Stimulated activated CD8-positive, alpha-beta memory T cell treated with anti-CD3 and anti-CD28 coated beads, Interleukin-12 subunit alpha, Interleukin-12 subunit beta, amount 100 ng/mL, for 24 hours (primary cell): ENCODE data around the gene SKA2.
A peak's percentile ranks its signal among the peaks of the same experiment; 100 is the strongest.
"Not testable (repeated sequence)": the region's sequence is repeated elsewhere in the genome, so short reads cannot be mapped to it uniquely, and the experiment has no call there.

Experiments
- DNase-seq: peaks from one replicate; pipeline ENCODE4 v3.0.0-alpha.2; 2020; ENCODE audit errors: extremely low read depth

The SKA2 gene

GRCh38 chr17:59154721-59155438 lies at the start of gene SKA2:
Gene SKA2, minus strand, starts transcription at chr17:59155186. Its CDS starts 23 bp downstream, at chr17:59155163.
- peak; percentile 93 for DNase-seq

- DNase-seq, result no peak
Observed at GRCh38 chr17:59202320-59202719, 47.3 kb upstream of the SKA2 start.

GRCh38 chr17:59199398-59199797 lies 44.4 kb upstream of the SKA2 start:
- DNase-seq, result no peak

- DNase-seq, result no peak
Observed at GRCh38 chr17:59193336-59193862, 38.4 kb upstream of the SKA2 start.

DNA sequence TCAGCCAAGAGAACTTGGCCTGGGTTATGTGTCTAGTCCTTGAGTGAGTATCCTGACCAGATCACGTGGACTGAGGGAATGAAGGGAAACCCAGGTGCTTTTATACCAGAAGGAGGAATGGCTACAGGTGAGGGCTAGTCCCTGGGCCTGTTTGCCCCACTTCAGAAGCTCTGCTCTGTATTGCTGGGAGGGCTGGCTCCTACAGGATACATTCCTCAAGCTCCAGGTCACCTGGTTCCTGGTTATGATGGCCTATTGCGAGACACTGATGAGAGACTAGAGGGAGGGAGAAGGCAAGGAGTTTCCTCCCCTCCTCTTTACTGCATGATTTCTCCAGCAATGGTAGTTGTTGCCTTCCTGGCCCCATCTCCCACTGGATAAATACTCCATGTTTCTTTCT lies 35.8 kb upstream of the SKA2 start:
- no peak for DNase-seq

GRCh38 chr17:59186850-59187249 lies 31.9 kb upstream of the SKA2 start:
- no peak for DNase-seq

GRCh38 chr17:59185997-59186396 lies 31.0 kb upstream of the SKA2 start:
- no peak for DNase-seq

- no peak for DNase-seq
Observed at GRCh38 chr17:59181481-59181880, 26.5 kb upstream of the SKA2 start.

DNA sequence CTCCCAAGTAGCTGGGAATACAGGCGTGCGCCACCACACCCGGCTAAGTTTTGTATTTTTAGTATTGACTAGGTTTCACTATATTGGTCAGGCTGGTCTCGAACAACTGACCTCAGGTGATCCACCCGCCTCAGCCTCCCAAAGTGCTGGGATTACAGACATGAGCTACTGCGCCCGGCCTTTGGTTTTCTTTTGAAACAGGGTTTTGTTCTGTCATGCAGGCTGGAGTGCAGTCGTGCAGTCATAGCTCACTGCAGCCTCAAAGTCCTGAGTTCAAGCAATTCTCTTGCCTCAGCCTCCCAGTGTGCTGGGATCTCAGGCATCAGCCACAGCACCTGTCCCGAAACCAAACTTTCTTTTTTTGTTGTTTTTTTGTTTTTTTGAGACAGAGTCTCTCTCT lies 25.6 kb upstream of the SKA2 start:
- no peak for DNase-seq

DNA sequence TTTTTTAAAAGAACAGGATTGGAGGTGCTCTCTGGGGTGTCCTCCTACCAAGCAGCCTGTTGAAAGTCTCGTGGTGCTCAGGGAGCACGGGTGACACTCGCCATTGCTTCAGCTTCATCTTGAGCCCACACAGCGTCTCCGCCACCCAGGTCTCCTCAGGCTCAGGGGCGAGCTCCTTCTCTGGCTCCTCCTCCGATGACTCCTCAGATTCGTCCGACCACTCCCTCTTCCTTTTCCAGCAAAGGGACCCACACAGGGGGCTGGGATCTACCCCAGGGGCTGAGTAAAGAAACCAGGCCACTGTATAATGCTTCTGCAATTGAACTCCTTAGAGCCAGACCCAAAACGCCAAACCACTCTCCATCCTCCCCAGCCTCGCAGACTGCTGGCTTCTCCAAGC lies 24.6 kb upstream of the SKA2 start:
- DNase-seq, result not testable (repeated sequence)

DNA sequence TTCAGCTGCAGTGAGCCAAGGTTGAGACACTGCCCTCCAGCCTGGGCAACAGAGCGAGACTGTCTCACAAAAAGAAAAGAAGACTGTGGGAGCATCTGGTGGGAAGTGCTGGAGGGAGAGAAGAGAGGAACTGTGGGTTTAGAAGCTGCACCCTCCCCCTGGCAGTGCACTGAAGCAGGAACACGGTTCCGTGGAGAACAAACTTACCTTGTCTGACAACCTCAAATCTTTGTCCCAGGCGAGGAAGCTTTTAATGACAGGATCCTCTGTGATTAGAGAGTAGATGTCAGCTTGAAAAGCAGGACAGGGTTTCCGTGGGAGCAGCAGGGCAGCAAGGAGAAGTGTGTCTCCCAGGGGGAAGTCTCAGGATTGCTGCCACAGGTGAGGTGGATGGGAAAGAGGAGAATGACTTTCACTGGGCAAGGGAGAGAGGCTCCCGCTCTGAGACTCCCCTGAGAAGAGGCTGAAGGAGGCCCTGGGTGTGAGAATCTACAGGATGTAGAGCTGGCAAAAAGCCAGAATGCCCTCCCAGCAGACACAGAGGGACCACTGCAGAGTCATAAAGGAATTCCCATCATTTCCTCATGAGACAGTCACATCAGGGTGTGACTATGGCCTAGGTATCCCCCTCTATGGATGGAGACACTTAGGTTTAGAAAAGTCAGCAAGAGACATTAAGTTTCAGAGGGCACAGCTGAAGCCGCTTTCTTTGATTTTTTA lies 23.4 kb upstream of the SKA2 start:
- DNase-seq, result no peak

DNA sequence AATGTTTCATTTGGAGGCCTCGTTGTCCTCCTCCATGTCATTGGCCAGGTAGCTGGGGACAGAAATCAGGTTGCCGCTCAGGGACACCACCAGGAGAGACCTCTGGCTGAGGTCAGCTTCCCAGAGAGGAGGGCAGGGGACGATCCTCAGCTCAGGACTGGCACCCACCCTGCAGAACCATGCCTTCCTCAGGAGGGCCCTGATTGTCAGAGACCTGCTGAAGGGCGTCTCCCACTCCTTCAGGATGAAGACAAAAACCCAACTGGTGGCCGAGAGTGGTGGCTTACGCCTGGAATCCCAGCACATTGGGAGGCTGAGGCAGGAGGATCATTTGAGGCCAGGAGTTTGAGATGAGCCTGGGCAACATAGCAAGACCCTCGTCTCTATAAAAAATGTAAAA lies 20.1 kb upstream of the SKA2 start:
- DNase-seq, result no peak

DNA sequence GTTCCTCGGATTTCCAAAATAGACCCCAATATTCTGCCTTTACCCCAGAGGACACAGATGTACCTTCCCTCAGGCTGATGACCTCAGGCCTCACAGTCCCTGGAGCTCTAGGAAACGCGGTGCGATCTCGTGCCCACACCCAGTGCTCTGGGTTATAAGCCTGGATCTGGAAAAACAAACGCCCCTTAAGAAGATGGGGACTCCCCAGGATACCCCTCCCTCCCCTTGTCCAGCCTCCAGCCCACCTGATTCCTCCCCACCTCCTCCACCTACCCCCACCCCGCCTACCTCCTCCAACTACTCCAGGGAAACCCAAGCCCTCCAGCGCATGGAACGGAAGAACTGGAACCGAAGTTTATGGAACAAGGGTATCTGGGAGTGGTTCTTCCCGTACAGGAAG lies 19.7 kb upstream of the SKA2 start:
- no peak for DNase-seq

GRCh38 chr17:59172436-59173004 lies 17.5 kb upstream of the SKA2 start:
- no peak for DNase-seq

DNA sequence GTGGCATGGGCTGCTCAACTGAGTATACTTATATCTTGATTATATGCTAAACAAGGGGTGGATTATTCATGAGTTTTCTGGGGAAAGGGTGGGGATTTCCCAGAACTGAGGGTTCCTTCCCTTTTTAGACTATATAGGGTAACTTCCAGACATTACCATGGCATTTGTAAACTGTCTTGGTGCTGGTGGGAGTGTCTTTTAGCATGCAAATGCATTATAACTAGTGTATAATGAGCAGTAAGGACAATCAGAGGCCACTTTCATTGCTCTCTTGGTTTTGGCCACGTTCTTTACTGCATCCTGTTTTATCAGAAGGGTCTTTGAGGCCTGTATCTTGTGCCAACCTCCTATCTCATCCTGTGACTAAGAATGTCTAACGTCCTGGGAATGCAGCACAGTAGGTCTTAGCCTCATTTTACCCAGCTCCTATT lies 12.6 kb upstream of the SKA2 start:
- no peak for DNase-seq

DNA sequence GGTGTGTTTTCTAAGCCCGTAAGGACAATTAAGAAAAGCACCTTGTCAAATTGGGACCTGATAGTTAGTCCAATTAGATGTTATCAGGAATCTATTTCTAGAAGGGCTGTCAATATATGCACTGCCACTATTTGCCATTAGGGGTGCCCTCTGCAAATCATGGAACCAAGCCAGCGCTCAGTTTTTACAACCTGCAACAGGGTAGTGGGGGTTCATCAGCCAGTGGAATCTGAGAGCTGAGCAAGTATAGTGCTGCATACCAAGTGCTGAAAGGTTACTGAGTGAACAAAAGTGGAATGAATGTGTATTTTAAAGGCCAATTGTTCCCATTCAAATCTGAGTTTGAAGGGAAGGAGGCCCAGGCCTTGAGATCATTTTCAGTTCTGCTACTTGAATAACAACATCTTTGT lies 11.0 kb upstream of the SKA2 start:
- DNase-seq, result no peak

DNA sequence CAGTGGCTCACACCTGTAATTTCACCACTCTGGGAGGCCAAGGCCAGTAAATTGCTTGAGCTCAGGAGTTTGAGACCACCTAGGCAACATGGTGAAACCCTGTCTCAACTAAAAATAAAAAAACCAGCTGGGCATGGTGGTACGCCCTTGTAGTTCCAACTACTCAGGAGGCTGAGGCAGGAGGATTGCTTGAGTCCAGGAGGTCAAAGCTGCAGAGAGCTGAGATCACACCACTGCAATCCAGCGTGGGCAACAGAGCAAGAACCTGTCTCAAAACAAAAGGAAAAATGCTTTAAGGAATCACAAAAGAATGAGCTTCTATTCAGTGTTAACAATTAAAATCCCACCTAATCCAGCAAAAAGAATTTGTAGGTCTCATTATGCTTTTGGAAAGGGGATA lies 6.5 kb upstream of the SKA2 start:
- no peak for DNase-seq

GRCh38 chr17:59160157-59161025 lies 5.4 kb upstream of the SKA2 start:
- DNase-seq, result no peak

DNA sequence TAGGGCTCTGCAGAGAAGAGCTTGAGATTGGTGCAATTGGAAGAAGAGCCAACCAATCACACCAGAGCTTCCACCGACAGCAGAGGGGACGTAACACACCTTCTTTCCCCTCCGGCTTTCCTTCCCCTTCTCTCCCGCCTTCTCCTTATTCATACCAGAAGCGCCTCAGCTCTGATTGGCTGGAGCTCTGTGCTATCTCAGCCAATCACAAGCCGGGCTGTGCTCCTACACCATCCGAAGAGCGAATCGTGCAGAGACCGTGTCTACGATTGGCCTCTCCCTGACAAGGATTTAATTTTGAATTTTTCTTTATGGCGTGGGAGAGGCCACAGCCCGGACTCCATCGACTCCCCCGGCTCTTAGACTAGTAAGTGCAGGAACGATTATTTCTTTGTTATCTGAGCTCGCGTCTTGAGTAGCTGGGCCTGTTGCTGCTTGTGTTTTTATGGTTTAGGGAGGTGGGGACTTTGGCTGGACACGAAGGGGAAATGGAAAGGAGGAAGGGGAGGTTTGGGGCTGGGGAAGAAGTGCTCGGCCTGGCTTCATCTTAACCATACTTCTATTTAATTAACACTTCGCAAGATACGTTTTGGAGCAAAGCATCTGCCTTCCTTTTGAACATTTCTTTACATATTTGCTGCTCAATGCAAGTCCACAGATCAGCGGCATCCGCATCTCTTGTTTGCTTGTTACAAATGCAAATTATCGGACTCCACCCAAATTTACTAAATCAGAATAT lies 622 bp upstream of the SKA2 start, which contains the start of gene PRR11:
TSS of gene PRR11 (plus strand) at position 308 of the 739 bp plus-strand sequence. CDS start 14,007 bp downstream, outside the sequence.
- DNase-seq, result peak; percentile 80

DNA sequence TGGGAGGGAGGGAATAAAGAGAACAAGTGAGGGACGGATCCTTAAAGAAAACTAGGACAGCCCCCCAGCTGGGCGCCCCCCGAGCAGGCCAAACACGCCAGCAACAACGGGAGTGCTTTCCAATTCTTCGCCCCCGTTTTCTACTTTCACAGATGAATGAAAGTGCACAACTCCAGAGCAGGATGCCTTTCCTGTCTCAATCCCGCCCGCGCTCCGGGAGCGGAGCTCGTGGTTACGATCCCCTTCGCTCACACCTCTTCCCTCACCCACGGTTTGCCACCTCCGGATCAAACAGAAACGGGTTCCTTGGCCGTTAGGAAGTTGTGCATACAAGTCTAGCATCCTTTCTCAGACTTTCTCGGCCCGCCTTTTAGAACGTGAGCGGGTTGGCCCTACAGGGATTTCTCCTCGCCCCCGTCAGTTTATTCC lies 680 bp downstream of the SKA2 start:
- no peak for DNase-seq

GRCh38 chr17:59152925-59153324 lies 2.1 kb downstream of the SKA2 start:
- no peak for DNase-seq
